ENCODE data around the gene MME. TPM values are rescaled to one million over a fixed set of nuclear protein-coding genes. Genes with fewer than 3 reads are reported as not detected.

The MME gene
- total and polyA plus RNA-seq, 2 donors from 2014 or later: 8.4 to 126 TPM

- peak in 2 of 5 donors; percentile 20 to 22 for DNase-seq
- Histone ChIP-seq H3K27ac (ENCODE audit: low read depth in 2 of 2, low read length in 2 of 2) (peak overlapping the region; percentile 20 to 51), H3K9ac (ENCODE audit: low read length in 3 of 3) (peak overlapping the region in 2 of 3 donors; percentile 49 to 51), H3K36me3 (ENCODE audit: control insufficient read depth in 2 of 3, insufficient read depth in 3 of 3, low read length in 3 of 3) (peaks cover 0 to 2% (median 0%) of the 10 kb centered on the region in 3 donors), H3K4me1 (ENCODE audit: control insufficient read depth in 2 of 3, insufficient read depth in 2 of 3, low read depth in 1 of 3, low read length in 3 of 3) (no peaks in the 10 kb centered on the region), H3K9me3 (ENCODE audit: control insufficient read depth in 2 of 3, insufficient read depth in 1 of 3, low read length in 3 of 3) (no peaks in the 10 kb centered on the region), H3K4me3 (ENCODE audit: low read length in 3 of 3) (peak overlapping the region; percentile 63 to 73 (median 71)), H3K27me3 (ENCODE audit: control insufficient read depth, insufficient read depth, low read length) (no peaks in the 10 kb centered on the region)
- intact Hi-C loops (cut with DNase I): no loop called here
- FAIRE-seq: no peak
- TF ChIP-seq, protein P1, sequence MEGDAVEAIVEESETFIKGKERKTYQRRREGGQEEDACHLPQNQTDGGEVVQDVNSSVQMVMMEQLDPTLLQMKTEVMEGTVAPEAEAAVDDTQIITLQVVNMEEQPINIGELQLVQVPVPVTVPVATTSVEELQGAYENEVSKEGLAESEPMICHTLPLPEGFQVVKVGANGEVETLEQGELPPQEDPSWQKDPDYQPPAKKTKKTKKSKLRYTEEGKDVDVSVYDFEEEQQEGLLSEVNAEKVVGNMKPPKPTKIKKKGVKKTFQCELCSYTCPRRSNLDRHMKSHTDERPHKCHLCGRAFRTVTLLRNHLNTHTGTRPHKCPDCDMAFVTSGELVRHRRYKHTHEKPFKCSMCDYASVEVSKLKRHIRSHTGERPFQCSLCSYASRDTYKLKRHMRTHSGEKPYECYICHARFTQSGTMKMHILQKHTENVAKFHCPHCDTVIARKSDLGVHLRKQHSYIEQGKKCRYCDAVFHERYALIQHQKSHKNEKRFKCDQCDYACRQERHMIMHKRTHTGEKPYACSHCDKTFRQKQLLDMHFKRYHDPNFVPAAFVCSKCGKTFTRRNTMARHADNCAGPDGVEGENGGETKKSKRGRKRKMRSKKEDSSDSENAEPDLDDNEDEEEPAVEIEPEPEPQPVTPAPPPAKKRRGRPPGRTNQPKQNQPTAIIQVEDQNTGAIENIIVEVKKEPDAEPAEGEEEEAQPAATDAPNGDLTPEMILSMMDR (IDR thresholded peaks at IDR 0.05; ENCODE audit: borderline replicate concordance, extremely low read depth, insufficient read depth): no peak
These were observed 573 bp downstream of the MME start for GRCh38 chr3:155080692-155081091.

GRCh38 chr3:155083313-155083905 is 3.3 kb downstream of the MME start:
- DNase-seq: no peak
- intact Hi-C loops (cut with DNase I): no loop called here
- TF ChIP-seq, protein P1 (IDR thresholded peaks at IDR 0.05; ENCODE audit: borderline replicate concordance, extremely low read depth, insufficient read depth): no peak
- peaks cover 0 to 5% (median 2%) of the 10 kb centered on the region in 3 donors for H3K36me3 ChIP-seq (ENCODE audit: control insufficient read depth in 2 of 3, insufficient read depth in 3 of 3, low read length in 3 of 3)
- H3K4me3 ChIP-seq (ENCODE audit: low read length in 3 of 3): peak overlapping the region in 2 of 3 donors; percentile 40 to 73
- H3K9ac ChIP-seq (ENCODE audit: low read length in 3 of 3): peak overlapping the region in 1 of 3 donors; percentile 72
- no peaks in the 10 kb centered on the region for H3K4me1 ChIP-seq (ENCODE audit: control insufficient read depth in 2 of 3, insufficient read depth in 2 of 3, low read depth in 1 of 3, low read length in 3 of 3)
- no peaks in the 10 kb centered on the region for H3K9me3 ChIP-seq (ENCODE audit: control insufficient read depth in 2 of 3, insufficient read depth in 1 of 3, low read length in 3 of 3)
- no peak for FAIRE-seq
- peak overlapping the region in 1 of 2 donors; percentile 51 for H3K27ac ChIP-seq (ENCODE audit: low read depth in 2 of 2, low read length in 2 of 2)
- no peaks in the 10 kb centered on the region for H3K27me3 ChIP-seq (ENCODE audit: control insufficient read depth, insufficient read depth, low read length)

DNA sequence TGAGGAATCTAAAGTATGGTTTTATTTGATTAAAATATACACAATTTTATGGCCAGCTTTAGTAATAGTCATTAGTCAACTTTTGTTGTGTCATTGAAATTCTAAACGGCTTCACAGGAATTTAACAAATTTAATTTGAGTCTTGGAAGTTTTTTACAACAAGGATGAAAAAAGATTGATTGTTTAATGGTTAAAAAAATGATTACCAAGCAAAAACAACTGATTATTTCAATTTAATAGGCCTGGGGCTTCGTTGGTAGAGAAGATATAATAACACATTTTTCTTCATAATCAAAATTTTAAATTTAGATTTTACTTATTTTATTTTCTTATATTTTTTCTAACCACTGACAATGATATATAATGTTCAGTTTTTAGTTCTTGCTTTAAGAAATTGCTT is 4.4 kb downstream of the MME start:
- TF ChIP-seq, protein P1 (IDR thresholded peaks at IDR 0.05; ENCODE audit: borderline replicate concordance, extremely low read depth, insufficient read depth): no peak
- Histone ChIP-seq H3K27me3 (ENCODE audit: control insufficient read depth, insufficient read depth, low read length) (no peaks in the 10 kb centered on the region), H3K4me3 (ENCODE audit: low read length in 3 of 3) (peak overlapping the region in 2 of 3 donors; percentile 43 to 73), H3K27ac (ENCODE audit: low read depth in 2 of 2, low read length in 2 of 2) (peak overlapping the region in 1 of 2 donors; percentile 0), H3K9me3 (ENCODE audit: control insufficient read depth in 2 of 3, insufficient read depth in 1 of 3, low read length in 3 of 3) (no peaks in the 10 kb centered on the region), H3K36me3 (ENCODE audit: control insufficient read depth in 2 of 3, insufficient read depth in 3 of 3, low read length in 3 of 3) (peaks cover 2 to 5% (median 2%) of the 10 kb centered on the region in 3 donors), H3K9ac (ENCODE audit: low read length in 3 of 3) (no peak overlapping the region), H3K4me1 (ENCODE audit: control insufficient read depth in 2 of 3, insufficient read depth in 2 of 3, low read depth in 1 of 3, low read length in 3 of 3) (no peaks in the 10 kb centered on the region)
- FAIRE-seq (peak; percentile 6), DNase-seq (no peak)
- intact Hi-C loops (cut with DNase I): no loop called here

All from kidney (tissue), 14 donors.